Activated CD8-positive, alpha-beta memory T cell treated with anti-CD3 and anti-CD28 coated beads, Interleukin-2, amount 50 U/mL, for 1 hour (primary cell): Measurements from ENCODE around the gene COL13A1.

Experiments used
- DNase-seq: peaks from one replicate; pipeline ENCODE4 v3.0.0-alpha.2; 2020; ENCODE audit errors: extremely low read depth

The COL13A1 gene

DNA sequence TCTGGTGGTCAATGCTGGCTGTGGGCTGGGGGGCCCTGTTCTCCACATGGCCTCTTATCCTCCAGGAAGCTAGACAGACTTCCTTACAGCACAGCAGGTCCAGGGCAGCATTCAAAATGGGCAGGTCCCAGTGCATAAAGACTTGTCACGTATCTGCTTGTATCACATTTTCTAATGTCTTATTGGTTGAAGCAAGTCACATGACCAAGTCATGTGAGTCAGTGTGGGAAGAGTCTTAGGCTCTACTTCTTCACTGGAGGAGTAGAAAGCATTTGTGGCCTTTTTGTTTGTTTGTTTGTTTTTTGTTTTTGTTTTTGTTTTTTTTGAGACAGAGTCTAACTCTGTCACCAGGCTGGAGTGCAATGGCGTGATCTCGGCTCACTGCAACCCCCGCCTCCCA is 104.7 kb downstream of the COL13A1 start:
- no peak for DNase-seq

DNA sequence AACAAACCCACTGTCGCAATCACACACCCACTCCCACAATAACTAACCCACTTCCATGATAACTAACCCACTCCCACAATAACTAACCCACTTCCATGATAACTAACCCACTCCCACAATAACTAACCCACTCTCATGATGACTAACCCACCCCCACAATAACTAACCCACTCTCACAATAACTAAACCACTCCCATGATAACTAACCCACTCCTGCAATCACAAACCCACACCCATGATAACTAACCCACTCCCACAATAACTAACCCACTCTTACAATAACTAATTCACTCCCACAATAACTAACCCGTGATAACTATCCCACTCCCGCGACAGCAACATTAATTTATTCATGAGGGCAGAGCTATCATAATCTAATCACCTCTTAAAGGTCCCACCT is 105.8 kb downstream of the COL13A1 start:
- no peak for DNase-seq

DNA sequence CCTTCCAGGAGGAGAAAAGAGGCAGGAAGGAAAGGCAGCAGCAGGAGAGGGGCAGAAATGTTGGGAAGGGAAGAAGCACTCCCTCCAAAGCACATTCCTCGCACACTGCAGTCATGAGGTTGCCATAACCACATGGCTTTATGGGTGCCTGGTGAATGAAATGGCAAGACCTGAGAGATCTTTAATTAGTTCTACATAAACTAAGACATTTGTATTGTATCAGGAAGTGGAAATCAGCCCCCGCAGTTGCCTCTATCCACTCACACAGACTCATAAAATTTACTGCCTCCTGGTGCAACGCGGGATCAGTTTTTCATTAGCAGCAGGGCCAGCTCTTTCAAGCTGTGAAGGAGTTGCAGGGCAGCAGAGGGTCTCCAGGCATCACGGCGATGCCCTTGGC is 106.4 kb downstream of the COL13A1 start:
- no peak for DNase-seq

DNA sequence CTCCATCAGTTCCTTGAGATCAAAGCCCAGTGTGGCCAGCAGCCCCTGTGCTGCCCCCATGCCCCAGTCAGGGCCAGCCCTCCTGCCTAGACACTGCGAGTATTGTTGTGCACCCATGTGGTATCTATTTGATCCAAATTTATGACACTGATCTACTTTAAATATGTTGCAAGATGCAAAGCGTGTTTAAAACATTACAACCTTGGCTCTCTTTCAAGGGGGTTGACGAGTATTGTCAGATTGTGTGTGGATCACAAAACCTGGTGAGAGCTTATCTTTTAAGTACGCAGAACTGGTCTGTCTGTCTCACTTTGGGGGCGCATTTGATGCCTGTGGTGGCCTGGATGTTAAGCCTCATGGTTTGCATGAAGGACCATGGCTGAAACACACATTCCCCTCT is 108.9 kb downstream of the COL13A1 start:
- no peak for DNase-seq

DNA sequence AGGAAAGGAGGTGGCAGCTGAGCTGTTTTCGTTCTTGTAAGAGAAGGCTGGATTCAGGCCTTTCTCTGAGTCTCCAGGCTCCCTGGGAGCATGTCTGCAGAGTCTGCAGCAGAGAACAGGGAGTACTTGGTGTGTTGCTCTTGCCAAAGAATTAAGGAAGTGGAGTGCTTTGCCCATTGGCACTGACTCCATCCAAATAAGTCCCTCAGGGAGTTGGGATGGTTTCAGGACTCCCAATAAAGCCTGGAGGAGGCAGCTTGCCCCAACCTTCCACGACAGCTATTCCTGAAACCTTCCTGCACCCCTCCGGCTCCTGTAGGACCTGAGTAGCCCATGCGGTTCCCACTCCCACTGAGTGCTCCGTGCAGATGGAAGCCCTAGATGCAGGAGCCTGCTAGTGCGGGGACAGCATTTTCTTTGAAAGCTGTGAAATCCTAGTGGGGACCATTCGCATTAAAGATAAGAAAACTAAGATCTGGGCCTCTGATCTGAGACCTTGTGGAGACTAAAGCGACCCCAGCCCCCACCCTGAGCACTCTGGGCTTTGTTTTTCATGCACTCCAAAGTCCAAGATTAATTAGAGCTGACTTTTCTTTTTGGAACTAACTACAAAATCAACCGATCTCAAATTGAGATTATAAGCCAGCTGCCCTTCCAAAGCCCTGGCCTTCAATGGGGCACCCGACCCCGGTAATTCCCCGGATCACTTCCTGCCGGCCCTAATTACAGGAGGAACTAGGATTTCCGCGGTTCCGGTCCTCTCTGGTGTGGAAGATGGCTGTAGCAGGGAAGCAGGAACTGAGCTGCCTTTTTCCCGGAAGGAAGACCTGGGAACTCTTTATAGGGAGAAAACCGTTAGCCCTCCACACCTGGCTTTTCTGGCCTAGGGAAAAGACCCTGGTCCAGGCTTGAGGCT is 110.2 kb downstream of the COL13A1 start:
- DNase-seq = no peak

DNA sequence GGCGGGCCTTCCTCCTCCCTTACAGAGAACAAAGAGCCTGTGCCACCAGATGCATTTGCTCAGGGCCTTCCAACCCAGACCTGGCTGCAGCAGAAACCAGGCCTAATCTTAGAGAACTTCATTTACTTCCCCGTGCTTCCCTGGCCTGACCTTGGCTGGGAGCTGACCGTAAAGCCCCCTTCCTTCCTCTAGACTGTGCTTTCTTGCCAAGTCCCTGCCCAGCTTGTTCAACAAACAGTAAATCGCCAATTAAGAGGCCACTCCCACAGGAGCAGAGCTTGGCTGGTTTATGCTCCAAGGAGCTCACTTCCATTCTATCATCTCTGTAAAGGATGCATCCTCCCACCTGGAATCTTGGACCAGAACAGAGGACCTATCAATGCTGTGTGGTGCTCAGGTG is 110.9 kb downstream of the COL13A1 start:
- DNase-seq = no peak

DNA sequence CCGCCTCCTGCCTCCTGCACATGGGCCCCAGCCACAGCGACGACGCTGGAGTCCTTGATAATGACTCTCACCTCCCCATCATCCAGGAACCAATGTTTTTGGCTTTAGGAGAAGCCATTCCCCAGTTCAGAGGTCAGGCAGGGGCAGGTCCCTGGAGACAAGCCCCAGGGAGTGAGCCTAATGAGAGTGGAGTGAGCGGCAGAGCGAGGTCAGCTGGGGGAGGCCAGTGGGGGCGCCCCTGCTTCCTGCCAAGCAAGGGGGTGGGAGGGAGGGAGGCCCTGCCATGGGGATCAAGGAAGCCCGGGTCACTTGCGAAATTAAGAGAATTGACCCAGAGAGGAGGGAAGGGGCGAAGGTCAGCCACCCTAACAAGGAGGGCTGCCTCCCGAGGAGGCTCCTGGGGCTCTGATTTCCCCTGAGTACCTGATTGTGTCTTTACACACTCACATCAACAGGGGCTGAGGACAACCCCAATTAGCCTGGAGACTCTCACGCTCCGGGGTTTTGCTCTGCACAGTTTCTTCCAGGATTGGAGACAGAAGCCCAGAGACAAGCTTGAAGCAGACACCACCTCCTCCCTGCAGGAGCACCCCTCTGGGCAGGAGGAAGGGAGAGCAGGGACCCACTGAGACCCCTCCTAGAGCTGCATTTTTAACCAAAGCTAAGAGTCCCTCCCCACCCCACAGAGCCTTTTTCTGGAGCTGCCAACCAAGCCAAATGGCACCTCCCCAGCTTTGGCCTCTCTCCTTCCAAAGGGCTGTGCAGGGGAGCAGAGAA is 112.1 kb downstream of the COL13A1 start:
- DNase-seq = no peak

DNA sequence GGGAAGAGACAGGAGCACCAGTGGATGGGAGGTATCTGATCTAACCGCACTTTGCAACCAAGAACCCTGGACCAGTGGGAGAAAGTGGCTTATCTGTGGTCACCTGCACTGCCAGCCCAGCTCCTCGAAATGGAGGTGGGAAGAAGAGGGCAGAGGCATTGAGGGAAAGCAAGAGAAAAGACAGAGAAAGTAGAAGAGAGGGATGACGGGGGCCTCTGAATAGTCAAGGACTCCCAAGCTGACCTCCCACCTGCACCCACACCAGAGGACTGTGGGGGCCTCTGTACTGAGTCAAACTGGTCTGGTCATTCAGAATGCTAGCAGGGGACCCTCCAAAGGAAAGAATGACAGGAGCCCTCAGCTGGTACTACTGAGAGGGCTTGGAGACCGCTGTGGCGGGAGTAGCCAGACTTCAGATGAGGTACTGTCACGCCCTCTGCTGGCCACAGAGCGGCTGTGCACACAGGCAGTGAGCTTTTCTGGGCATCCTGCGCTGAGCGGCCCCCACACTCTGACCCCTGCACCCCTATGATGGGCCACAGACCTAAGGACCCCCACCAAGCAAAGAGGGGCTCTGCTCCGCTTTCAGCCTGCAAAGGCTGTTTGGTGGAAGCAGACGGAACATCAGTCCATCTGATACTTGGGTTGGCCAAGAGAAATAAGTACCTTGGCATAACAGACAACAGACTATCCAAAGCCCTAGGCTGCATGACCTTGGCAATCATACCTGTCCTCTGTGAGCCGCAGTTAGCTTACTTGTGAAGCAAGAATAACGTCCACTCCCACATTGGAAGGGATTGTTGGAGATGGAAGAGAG is 112.9 kb downstream of the COL13A1 start:
- no peak for DNase-seq

DNA sequence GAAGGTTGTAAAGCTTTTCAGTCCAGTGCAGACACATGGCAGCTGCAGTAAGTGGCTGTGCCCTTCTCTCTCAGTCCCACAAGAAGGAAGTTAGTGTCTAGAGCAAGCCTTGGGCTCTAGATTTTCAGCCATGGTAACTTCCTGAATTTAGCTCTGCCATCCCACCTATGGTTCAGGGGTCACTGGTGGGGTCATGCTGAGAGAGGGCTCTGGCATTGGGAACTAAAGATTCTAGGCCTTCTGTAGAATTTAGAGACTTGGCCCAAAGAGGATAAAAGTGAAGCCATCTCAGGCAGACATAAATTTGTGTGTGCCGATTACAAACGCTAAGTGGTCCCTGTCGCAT is 113.5 kb downstream of the COL13A1 start:
- no peak for DNase-seq

DNA sequence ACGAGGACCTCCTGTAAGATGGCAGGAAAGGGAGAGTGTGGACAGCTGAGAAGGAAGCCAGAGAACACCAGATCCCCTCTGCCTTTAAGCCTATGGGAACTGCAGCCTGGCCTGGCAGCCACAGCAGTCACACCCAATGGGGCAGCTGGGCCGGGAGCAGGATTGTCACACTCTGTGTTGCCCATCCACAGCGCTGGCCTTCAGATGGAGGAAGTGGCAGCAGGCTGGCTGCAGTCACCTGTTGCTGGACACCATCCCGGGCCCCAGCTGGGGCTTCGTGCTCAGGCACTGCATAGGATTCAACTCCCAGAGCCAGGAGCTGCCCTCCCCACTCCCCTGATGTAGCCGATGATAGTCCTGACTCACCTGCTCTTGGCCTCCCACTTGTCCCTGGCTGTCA is 114.4 kb downstream of the COL13A1 start:
- DNase-seq = no peak

DNA sequence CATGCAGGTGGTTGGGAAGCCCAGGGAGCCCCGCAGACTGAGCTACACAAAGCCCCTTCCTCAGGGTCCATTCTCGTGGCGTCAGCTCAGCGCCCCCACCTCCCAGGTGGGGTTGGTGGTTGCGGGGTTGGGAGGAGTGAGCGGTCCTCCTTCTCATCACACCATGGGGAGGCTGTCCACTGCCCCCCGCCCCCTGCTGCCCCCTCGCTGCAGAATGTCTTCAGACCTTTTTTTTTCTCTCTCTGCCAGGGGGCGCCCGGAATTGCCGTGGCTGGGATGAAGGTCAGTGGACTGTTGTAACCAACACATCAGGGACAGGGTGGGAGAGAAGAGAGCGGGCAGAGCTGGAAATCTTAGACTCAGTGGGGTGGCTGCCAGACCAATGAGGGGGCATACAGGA is 116.3 kb downstream of the COL13A1 start:
- DNase-seq = no peak

DNA sequence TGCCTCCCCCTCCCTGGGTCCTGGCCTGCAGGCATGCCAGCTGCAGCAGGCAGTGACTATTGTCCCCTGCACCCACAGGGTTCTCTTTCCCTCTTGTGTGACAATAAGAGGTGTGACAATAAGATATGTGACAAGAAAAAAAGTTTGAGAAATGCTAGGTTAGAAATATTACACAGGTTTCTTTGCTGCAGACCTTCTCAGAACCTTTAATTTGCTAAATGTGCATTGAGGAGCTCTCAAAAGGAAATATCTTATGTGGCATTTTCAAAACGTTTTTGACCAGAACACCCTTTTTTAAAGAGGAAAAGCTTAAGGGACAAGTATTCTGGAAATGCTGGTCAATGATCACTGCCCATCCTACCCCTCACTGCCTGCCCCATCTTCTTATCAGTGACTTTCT is 117.5 kb downstream of the COL13A1 start:
- DNase-seq = no peak

DNA sequence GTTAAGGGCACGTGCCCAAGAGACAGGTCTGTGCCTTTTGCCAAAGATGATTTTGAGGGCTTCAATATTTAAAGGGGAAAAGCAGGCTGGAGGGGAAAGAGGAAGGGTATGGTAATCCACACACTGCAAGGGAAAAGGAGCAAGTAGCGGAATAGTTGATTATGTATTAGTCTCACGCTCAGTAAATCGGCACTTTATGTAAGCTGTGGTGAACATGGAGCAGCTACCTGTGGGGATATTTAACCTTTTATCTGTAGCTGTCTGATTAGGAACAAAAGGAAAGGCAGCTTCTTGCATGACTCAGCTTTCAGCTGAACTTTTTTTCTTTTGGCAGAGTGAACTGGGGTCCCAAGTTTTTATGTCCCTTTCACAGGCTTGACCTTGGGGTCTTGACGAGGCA is 123.4 kb downstream of the COL13A1 start:
- no peak for DNase-seq

DNA sequence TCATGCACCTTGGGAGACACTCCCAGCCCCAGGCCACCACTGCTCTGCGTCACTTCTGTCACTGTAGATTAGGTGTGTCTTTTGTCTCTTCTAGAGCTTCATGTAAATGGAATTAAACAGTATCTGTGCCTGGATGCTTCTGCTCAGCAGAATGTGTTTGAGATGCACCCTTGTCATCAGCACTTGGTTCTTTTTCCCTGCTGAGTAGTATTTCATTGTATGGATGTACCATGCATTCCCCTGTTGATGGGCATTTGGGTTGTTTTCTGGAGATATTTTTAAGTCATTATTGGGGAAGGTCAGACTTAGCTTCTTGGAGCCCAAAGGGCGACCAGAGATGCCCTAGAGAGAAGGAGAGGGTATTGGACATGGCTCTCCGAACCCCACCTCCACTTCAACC is 126.6 kb downstream of the COL13A1 start:
- no peak for DNase-seq

DNA sequence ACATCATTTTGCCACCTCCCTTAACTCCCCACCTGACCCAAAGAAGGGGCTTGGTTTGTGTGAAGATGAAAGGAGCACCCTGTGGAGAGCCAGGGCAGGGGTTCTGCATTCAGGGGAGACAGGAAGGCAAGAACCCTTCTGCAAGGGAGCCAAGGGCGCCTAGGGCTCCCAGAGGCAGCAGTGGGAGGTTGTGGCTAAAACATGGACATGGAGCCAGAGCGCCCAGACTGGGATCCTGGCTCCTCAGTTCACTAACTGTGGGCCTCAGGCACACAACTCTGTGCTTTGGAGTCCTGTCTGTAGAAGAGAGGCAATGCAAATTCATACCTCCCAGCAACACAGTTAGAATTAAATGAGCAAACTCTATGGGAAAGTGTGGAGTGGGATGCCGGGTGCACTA is 127.9 kb downstream of the COL13A1 start:
- no peak for DNase-seq

DNA sequence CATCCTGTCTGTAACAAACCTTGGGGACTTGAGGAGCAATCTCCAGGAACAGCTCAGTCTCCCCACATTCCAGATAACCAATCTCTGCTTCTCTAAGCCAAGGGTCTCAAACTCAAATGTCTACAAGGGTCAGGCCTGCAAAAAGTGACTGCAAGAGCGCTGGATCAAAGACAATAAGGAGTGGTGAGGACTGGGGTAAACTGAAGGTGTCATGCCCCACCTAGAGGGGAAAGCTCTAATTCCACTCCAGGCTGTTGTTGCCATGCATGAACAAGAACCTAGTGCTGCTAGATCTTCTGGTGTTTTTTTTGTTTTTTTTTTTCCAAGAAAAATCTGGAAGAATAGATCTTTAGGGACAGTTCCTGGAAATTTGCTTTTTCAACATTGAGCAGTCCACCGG is 133.1 kb downstream of the COL13A1 start:
- no peak for DNase-seq

DNA sequence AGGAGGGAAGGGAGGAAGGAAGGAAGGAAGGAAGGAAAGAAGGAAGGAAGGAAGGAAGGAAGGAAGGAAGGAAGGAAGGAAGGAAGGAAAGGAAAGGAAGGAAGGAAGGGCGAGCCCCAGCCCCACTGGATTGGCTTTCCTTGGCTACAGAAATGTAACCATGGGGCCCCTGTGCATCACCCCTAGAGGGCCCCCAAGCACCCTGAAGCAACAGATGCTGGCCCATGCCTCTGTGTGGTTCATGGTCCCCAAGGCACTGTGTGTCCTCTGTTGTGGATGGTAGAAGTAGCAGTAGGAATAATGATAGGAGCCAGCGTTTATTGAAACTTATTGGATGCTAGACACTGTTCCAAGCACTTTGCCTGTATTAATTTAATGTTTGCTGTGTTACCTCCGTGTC is 134.4 kb downstream of the COL13A1 start:
- no peak for DNase-seq

DNA sequence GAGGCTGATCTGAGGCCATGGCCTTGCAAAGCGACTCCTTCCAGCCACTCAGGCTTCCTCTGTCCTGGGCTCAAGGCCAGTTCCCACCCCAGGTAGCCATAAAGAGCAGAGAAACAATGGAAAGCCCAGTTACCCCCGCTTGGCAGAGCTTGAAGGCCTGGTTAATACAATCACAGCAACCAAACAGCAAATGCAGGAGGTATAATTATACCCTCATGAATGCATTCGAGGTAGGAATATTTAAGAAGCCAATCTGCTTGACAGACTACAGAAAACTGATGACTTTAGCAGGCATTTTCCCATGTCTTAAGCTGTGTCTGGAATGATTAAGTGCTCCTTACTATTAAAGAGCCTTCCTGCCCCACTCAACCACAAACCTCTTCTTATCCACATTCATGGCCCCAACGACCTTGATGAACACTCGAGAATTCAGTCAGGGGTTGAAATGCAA is 136.9 kb downstream of the COL13A1 start:
- DNase-seq = no peak

DNA sequence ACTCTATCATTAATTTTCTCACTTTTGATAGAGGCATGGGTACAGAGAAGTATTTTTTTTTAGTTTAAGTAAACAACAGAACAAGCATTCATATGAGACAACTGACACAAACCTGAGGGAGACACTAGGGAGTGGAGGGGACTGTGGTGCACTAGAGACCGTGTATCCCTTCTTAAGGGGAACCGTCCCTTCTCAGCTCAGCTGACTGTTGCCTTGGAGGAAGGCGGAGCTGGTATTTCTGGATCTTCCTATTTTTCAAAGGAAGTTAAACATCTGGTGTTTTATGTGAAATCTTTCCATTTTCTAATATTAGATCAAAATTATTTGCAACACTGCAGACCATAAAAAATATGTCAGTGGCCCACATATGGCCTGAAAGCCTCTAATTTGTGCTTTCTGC is 137.4 kb downstream of the COL13A1 start:
- no peak for DNase-seq

DNA sequence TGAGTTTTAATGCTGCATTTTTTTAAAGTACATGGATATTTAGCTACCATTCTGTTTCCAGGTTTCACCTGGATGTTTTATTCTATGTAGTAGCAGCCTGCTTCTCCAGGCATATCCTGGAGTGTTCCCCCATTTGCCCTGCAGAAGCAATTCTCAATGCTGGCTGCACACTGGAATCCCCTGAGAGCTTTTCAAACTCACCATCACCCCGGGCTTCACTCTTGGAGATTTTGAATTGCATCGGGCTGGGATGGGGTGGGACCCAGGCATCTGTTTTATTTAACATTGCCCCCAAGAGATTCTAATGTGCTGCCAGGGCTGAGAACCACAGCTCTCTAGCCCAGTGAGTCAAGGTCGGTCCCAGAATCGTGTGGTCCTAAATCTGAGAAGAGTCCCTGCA is 137.8 kb downstream of the COL13A1 start:
- no peak for DNase-seq

DNA sequence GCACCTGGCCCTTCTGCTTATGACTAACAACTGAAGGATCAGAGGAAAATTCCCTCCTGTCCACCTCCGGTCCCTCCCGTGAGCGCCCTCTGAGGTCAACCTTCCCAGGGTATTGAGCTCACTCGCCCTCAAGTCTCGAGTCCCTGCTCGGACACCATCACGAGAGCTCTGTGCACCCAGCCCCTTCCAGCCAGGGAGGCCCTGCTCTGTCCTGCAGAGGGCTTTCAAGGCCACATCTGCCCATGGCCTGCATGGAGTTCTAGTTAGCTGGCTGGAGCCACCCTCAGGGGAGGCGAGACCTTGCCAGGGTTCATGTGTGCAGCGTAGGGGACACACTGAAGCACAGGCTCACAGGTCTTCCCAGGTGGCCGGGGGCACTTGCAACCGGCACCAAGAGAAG is 140.0 kb downstream of the COL13A1 start:
- DNase-seq = no peak

DNA sequence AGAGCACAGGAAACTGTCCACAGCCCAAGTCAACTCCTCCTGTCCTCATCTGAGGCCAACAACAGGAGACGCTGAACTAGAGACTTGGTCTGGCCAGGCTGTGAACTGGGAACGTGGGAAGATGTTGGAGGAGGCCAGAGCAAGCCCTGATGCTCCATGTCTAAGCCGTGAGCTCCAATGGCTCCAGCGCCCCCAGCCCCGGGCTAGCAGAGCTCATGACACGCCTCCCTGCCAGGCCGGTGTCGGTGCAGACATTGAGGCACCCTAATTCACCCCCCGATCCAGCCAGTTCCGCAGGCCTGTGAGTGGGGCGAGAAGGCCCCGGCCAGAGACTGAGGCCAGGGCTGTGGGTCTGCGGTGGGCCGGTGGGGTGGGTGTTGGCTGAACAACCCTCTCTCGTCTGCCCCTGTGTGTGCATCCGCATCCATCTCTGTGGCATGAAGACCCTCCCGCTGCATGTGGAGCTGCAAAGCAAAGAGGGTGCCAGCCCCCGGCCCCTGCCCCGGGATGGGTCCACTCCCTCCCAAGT is 141.7 kb downstream of the COL13A1 start:
- DNase-seq = no peak
